HG03342 (cell line): ENCODE measurements around the gene REPIN1.
"Not testable (repeated sequence)": the region's sequence is repeated elsewhere in the genome, so short reads cannot be mapped to it uniquely, and the experiment has no call there.

Experiments used
- ATAC-seq: cut with Tn5 transposase; IDR thresholded peaks from one replicate; pipeline ENCODE4 v1.9.1; 2021; ENCODE audit warnings: mild to moderate bottlenecking, moderate library complexity; ENCODE audit not compliant: unreplicated experiment

The REPIN1 gene

GRCh38 chr7:150374472-150374871 is 5.8 kb downstream of the REPIN1 start:
- ATAC-seq: no peak

- ATAC-seq: no peak
These were observed 7.3 kb downstream of the REPIN1 start for GRCh38 chr7:150375662-150376521.

GRCh38 chr7:150376560-150376959 is 7.9 kb downstream of the REPIN1 start:
- ATAC-seq: no peak

GRCh38 chr7:150377196-150377595 is 8.6 kb downstream of the REPIN1 start:
- ATAC-seq: no peak

- no peak for ATAC-seq
These were observed 9.0 kb downstream of the REPIN1 start for GRCh38 chr7:150377635-150378034.

- no peak for ATAC-seq
These were observed 9.7 kb downstream of the REPIN1 start for GRCh38 chr7:150378115-150378852.

- peak; percentile 84 for ATAC-seq
These were observed 10.3 kb downstream of the REPIN1 start, which contains the start of gene ZNF775 for GRCh38 chr7:150378853-150379440. Gene ZNF775 (plus strand): TSS chr7:150379330. CDS start chr7:150388471, 9,141 bp downstream.

GRCh38 chr7:150379441-150380379 is 11.1 kb downstream of the REPIN1 start:
- ATAC-seq: peak; percentile 25

GRCh38 chr7:150380463-150380862 is 11.8 kb downstream of the REPIN1 start:
- no peak for ATAC-seq

GRCh38 chr7:150381096-150381495 is 12.5 kb downstream of the REPIN1 start:
- no peak for ATAC-seq

- no peak for ATAC-seq
These were observed 13.1 kb downstream of the REPIN1 start for GRCh38 chr7:150381785-150382122.

GRCh38 chr7:150382123-150382843 is 13.7 kb downstream of the REPIN1 start:
- no peak for ATAC-seq

- ATAC-seq: no peak
These were observed 14.2 kb downstream of the REPIN1 start for GRCh38 chr7:150382844-150383225.

- no peak for ATAC-seq
These were observed 15.2 kb downstream of the REPIN1 start for GRCh38 chr7:150383710-150384397.

- ATAC-seq: no peak
These were observed 16.0 kb downstream of the REPIN1 start for GRCh38 chr7:150384406-150385301.

- no peak for ATAC-seq
These were observed 16.7 kb downstream of the REPIN1 start for GRCh38 chr7:150385302-150385723.

- not testable (repeated sequence) for ATAC-seq
These were observed 17.3 kb downstream of the REPIN1 start for GRCh38 chr7:150385884-150386283.

GRCh38 chr7:150388306-150388705 is 19.7 kb downstream of the REPIN1 start:
- no peak for ATAC-seq
